ENCODE results near the gene PHLDA2.

- TF ChIP-seq POLR2A (IDR thresholded peaks at IDR 0.05) (no peak), CTCF (IDR thresholded peaks at IDR 0.05) (no peak)
Measured at GRCh38 chr11:2929531-2929949, 320 bp upstream of the PHLDA2 start.
